Upper lobe of right lung (tissue), 1 donor: ENCODE results near the gene SNX20. TPM values are rescaled to one million over a fixed set of nuclear protein-coding genes. Genes with fewer than 3 reads are reported as not detected.

Experiments
- ATAC-seq: fragments of 200-7000 bp; cut with Tn5 transposase; one replicate; pipeline ENCODE4 v1.9.1; 2020; ENCODE audit warnings: mild to moderate bottlenecking, moderate library complexity
- DNase-seq: peaks from one replicate; pipeline ENCODE4 v3.0.0-alpha.2; 2020
- H3K27ac ChIP-seq: fragments of 200-600 bp; one replicate; pipeline ENCODE4 v1.8.0; 2022
- H3K27me3 ChIP-seq: fragments of 200-600 bp; one replicate; pipeline ENCODE4 v1.8.0; 2022; ENCODE audit warnings: mild to moderate bottlenecking
- H3K36me3 ChIP-seq: fragments of 200-600 bp; one replicate; pipeline ENCODE4 v1.8.0; 2022
- H3K4me1 ChIP-seq: fragments of 200-600 bp; one replicate; pipeline ENCODE4 v1.8.0; 2022
- H3K4me3 ChIP-seq: fragments of 200-600 bp; one replicate; pipeline ENCODE4 v1.8.0; 2022; ENCODE audit warnings: mild to moderate bottlenecking
- H3K9me3 ChIP-seq: fragments of 200-600 bp; one replicate; pipeline ENCODE4 v1.8.0; 2022
- CTCF ChIP-seq: fragments of 200-600 bp; IDR thresholded peaks from one replicate; pipeline ENCODE4 v1.8.0; 2022; ENCODE audit warnings: antibody characterized with exemption
- intact Hi-C: fragments of 100-400 bp; cut with DNase I; formaldehyde crosslinking; loops from one replicate; pipeline ENCODE4 v1.11.0; 2022
- total RNA-seq: library from RNA; stranded (reverse); fragmentation: NEBNext Ultra II Directional; extraction: Animal tissue kit (Norgen Biotek cat#: 25700); gene quantifications from one replicate; pipeline ENCODE4 v1.2.1, GENCODE V29; 2021
- donor health status: DM: no; HTN: yes; CAD: no; lungs with severe emphysema.

SNX20 gene
- total RNA-seq, 1 donor from 2014 or later, result 9.2 TPM

DNA sequence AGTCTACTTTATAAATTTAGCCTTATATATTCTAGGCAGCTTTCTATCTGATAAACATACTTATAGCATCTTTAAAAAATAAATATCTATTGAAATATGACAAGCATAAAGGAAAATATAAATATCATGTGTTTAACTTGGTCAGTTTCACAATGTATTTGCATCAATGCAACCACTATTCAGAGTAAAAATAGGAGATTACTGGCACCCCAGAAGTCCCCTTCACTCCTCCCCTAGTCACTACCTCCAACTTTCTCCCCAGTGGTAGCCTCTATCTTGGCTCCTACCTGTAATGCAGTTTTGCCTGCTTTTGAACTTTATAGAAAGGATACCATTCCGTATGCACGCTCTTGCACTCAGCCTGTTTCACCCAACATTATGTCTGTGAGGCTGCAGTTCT, 9.1 kb upstream of the SNX20 start:
- Histone ChIP-seq H3K4me3 (no peak overlapping the region), H3K36me3 (no peaks in the 10 kb centered on the region), H3K27me3 (no peaks in the 10 kb centered on the region), H3K4me1 (peaks cover 14% of the 10 kb centered on the region), H3K27ac (no peak overlapping the region), H3K9me3 (no peaks in the 10 kb centered on the region)
- no peak for ATAC-seq
- no peak for TF ChIP-seq CTCF
- intact Hi-C loops, result no loop called here
- no peak for DNase-seq

DNA sequence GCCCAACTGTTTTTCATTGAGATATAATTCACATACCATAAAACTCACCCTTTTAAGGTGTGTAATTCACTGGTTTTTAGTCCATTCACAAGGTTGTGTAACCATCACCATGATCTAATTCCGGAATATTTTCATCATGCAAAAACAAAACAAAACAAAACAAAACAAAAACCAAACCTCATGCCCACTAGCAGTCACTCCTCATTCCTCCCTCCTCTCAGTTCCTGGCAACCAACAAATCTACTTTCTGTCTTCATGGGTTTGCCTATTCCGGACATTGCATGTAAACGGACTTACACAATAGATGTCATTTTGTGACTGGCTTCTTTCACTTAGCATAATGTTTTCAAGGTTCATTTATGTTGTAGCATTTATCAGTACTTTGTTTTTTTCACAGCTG, 7.8 kb upstream of the SNX20 start:
- no peak overlapping the region for H3K4me3 ChIP-seq
- ATAC-seq (no peak), DNase-seq (no peak)
- no peaks in the 10 kb centered on the region for H3K36me3 ChIP-seq
- H3K27ac ChIP-seq, result no peak overlapping the region
- H3K27me3 ChIP-seq, result no peaks in the 10 kb centered on the region
- H3K4me1 ChIP-seq, result peaks cover 17% of the 10 kb centered on the region
- no peaks in the 10 kb centered on the region for H3K9me3 ChIP-seq
- intact Hi-C loops, result no loop called here
- TF ChIP-seq CTCF, result no peak

- Histone ChIP-seq H3K36me3 (no peaks in the 10 kb centered on the region), H3K9me3 (no peaks in the 10 kb centered on the region), H3K4me3 (no peak overlapping the region), H3K4me1 (peaks cover 20% of the 10 kb centered on the region), H3K27me3 (no peaks in the 10 kb centered on the region), H3K27ac (no peak overlapping the region)
- no peak for ATAC-seq
- no peak for DNase-seq
- no peak for TF ChIP-seq CTCF
- intact Hi-C loops, result no loop called here
These were observed 7.0 kb upstream of the SNX20 start for GRCh38 chr16:50688083-50688482.

GRCh38 chr16:50685462-50686063, 4.5 kb upstream of the SNX20 start:
- no peaks in the 10 kb centered on the region for H3K27me3 ChIP-seq
- H3K9me3 ChIP-seq, result no peaks in the 10 kb centered on the region
- DNase-seq, result no peak
- ATAC-seq, result peak; percentile 69
- H3K27ac ChIP-seq, result peak overlapping the region; percentile 26
- H3K4me3 ChIP-seq, result no peak overlapping the region
- H3K36me3 ChIP-seq, result no peaks in the 10 kb centered on the region
- intact Hi-C loops, result no loop called here
- TF ChIP-seq CTCF, result no peak
- peaks cover 24% of the 10 kb centered on the region for H3K4me1 ChIP-seq

GRCh38 chr16:50684823-50685461, 3.8 kb upstream of the SNX20 start:
- H3K9me3 ChIP-seq, result no peaks in the 10 kb centered on the region
- H3K27me3 ChIP-seq, result no peaks in the 10 kb centered on the region
- no peaks in the 10 kb centered on the region for H3K36me3 ChIP-seq
- peak overlapping the region; percentile 42 for H3K27ac ChIP-seq
- intact Hi-C loops, result no loop called here
- no peak for TF ChIP-seq CTCF
- ATAC-seq (peak; percentile 65), DNase-seq (no peak)
- H3K4me3 ChIP-seq, result no peak overlapping the region
- H3K4me1 ChIP-seq, result peaks cover 24% of the 10 kb centered on the region
